Caki2 (cell line): ENCODE data around the gene GPR152. TPM values are rescaled to one million over a fixed set of nuclear protein-coding genes. Genes with fewer than 3 reads are reported as not detected.

ENCODE experiments used
- DNase-seq: peaks from one replicate; pipeline ENCODE4 v3.0.0-alpha.2; 2015; ENCODE audit warnings: low read depth
- in situ Hi-C: cut with HindIII; loops from 2 replicates; pipeline ENCODE4 v1.10.0; 2016; ENCODE audit warnings: low sequenced_read_pairs, low pct_unique_long_range_greater_than_20kb, mixed read lengths
- total RNA-seq: library from RNA; depleted of rRNA; stranded (reverse); fragments of >200 nt; shearing (Covaris generic); gene quantifications from 2 replicates; pipeline ENCODE4 v1.2.3, GENCODE V29; 2014; ENCODE audit warnings: low replicate concordance

Gene GPR152
- total RNA-seq, 1 experiment from 2014 or later: not detected

DNA sequence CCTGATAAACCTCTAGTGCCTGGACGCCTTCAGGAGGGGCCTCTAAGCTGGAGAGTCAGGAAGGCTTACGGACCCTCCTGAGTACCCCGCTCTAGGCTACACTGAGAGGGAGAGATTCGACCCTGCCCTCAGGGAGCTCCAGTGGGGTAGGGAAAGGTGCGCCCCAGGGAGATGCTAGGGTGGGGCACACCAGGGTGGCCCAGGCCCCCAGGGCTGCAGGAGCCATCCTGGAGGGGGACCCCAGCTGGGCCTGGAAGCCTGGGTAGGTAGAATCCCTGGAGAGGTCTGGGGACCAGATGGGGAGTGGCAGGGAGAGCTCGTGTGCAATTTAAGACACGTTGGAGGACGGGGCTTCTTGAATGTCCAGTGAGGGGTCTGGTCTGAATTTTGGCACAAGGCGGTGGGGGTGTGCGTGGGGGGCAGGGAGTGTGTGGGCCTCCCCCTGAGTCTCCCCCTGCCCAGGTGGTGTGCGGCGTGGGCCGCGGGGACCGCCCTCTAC lies 32.3 kb downstream of the GPR152 start:
- in situ Hi-C loops: no loop called here
- DNase-seq: no peak

DNA sequence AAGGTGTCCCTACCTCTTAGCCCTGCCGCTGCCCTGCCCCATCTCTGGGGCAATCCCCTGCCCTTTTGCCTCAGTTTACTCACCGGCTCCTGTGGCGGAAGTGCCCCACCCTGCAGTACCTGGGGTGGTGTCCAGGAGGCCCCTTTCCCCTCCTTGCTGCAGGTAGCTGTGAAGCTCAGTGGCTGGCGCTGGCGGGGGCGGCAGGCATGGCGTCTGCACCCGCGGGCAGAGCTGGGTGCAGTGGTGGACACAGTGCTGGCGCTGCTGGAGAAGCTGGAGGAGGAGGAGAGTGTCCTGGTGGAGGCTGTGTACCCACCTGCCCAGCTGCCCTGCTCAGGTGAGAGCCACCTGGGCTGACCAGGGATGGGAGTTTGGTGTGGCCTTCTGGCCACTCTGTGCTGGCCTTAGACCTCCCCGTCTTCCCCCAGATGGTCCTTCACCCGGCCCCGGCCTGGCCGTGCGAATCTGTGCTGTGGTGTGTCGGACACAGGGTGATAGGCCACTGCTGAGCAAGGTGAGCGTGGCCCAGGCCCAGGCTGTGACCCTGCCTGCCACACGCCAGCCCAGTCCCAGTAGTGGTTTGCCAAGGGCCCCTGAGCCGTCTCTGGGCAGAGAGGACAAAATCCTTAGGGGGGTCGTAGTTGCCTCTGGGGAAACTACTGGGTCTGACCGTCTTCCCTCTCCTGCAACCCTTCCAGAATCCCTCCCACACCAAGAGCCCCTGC lies 33.0 kb downstream of the GPR152 start:
- in situ Hi-C loops: no loop called here
- DNase-seq: no peak

DNA sequence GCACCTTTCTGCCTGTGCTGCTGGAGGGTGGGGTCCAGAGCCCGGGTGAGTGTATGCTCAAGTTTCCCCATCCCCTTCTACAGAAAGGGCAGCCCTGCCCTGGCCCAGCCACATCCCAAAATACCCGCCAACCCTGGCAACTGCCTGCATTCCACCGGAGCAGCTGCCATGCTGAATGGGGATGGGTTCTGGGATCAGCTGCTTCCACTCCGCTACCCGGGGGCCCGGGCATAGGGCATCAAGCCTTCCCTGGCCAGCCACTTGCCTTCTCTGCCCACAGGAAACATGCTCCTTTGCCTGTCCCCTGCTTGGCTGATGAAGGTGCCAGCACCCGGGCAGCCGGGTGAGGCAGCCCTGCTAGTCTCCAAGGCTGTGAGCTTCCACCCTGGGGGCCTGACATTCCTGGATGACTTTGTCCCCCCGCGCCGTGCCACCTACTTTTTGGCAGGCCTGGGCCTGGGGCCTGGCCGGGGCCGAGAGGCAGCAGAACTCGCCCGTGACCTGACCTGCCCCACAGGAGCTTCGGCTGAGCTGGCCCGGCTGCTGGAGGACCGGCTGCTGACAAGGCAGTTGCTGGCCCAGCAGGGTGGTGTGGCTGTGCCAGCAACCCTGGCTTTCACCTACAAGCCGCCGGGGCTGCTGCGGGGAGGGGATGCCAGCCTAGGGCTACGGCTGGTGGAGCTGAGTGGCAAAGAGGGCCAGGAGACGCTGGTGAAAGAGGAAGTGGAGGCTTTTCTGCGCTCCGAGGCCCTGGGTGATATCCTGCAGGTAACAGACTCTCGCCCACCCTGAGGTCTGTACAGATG lies 33.9 kb downstream of the GPR152 start:
- in situ Hi-C loops: no loop called here
- no peak for DNase-seq

DNA sequence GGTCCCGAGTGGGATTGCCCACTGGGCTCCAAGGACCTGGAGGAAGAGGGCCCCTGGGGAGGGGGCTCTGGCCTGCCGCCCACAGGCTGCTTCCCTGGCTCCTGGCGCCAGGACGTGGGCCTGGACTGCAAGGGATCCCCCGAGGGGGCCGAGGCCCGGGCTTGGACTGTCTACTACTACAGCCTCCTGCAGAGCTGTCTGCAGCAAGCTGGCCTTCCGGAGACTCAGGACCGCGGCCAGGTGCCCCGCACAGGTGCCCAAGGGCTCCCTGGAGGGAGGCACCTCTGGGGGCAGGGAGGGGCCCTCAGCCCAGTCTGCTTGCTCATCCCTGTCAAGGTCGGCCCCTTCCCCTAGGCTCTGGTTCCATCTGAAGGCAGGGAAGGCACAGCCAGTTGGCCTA lies 35.1 kb downstream of the GPR152 start:
- in situ Hi-C loops: no loop called here
- no peak for DNase-seq

DNA sequence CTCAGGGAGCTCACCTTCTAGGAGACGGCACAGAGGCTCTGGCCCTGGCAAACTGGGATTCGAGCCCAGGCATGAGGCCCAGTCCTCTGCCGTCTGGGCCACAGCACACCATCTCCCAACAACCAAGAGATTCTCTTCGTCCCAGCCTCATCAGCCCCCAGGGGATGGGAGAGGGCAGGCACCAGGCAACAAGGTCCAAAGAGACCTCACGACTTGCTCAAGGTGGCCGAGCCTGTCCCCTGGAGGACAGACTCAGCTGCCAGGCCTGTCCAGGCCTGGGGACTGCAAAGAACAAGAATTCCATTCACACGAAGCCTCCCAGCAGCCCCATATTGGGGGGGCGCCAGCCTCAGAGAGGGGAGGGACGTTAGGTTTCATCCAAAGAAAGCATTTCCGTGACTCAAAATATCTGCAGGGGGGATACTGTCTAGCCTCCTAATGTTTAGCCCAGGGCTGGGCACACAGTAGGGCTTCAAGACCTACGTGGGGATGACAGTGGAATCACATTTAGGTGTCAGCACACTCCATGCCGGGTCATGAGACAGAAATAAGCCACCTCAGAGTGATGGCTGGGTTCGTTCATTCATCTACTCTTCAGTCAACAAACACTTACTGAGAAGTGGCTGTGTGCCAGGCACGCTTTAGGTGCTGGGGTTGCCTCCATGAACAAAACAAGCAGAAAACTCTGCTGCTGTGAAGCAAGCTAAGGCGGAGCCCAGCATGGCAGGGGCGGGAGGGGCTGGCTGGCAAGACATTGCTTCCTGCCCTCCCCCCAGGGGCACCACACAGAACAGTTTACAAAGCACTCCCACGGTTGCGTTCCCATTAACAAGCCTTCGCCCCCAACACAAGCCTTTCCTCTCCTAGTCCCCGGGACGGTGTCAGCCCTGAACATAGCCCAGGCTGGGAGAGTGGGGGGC lies 35.9 kb downstream of the GPR152 start:
- peak; percentile 30 for DNase-seq
- in situ Hi-C loops: no loop called here

DNA sequence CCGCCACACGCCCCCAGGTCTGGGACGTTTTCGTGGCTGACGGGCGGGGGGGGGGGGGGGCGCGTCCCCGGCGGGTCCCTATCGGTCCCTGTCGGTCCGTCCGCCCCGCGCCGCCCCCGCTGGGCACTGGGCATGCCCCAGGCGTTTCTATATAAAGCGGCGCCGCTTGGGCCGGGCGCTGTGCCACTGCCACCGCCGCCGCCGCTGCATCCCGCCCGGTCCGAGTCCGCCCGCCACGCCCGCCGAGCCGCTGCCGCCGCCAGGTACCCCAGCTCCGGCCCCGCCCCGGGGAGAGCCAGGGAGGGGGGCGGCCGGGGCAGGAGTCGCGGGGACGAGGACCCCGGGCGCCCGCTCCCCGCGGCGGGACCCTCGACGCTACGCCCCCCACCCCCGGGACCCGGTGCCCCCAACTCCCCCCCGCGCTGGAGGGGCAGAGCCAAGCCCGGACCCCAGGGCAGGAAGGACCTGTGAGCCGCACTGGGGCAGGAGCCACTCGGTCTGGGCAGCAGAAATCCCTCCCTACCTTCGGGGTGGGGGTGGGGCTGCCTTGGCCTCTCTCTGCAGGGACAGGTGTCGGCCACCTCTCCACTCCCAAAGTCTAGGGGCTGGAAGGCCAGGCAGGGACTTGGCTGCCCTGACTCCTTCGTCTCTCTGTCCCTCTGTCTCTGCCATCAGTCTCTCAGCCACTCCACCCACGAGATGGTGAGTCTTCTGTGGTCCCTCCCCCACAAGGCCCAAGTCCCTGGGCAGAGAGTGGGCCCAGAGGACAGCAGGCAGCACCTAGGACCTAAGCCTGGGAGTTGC lies 36.8 kb downstream of the GPR152 start, which contains the start of gene CARNS1:
Gene CARNS1 (plus strand): TSS at position 178 of the 804 bp plus-strand sequence. CDS start 522 bp downstream, at position 700.
- no peak for DNase-seq
- in situ Hi-C loops: no loop called here

DNA sequence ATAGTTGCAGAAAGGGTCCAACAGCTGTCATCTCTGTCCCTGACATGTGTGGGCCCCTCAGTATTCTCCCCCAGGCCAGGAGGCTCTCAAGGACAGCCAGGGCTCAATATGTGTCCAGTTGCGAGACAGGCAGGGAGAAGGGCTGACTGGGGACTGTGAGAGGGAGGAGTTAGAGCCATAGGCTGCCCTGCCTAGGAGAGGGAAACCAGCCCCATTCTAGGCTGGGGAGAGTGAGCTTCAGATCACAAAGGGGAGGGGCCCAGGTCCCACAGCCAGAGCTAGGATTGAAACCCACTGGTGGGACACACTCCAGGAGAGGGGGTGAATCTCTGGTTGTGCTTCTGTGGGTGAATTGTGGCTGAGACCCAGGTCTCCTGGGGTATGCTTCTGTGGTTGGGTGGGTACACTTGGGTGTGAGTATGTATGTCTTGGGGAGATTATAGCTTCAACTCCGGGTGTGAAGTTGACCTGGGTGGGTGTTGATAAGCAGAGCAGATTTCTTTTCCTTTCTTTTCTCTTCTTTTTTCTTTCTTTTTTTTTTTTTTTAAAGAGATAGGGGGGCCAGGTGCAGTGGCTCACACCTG lies 39.2 kb downstream of the GPR152 start:
- DNase-seq: no peak
- in situ Hi-C loops: no loop called here

DNA sequence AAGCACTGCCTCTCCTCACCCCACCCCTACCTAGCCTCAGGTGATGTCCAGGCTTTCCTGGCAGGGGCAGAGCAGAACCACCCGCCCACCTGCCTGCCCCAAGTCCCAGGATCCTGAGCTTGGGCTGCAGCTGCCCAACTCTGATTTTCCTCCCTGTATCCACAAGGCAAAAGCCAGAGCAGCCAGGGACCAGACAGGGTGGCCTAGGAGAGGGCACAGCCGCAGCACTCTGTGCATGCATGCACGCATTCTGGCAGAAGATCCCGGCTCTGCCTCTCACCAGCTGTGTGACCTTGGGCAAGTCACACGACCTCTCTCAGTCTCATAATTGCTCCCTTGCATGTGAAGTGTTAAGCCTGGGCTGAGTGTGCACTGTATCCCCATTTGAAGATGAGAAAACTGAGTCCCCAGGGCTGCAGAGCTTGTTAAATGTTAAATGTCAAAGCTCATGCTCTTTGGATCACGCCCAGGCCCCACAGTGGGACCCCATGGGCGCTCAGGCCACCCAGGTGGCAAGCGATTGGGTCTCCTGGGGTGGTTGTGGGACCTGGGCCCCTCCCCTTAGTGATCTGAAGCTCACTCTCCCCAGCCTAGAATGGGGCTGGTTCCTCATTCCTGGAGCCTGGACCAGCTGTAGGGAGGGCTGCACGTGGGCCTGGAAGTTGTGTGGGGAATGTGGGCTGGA lies 39.9 kb downstream of the GPR152 start:
- in situ Hi-C loops: no loop called here
- no peak for DNase-seq

DNA sequence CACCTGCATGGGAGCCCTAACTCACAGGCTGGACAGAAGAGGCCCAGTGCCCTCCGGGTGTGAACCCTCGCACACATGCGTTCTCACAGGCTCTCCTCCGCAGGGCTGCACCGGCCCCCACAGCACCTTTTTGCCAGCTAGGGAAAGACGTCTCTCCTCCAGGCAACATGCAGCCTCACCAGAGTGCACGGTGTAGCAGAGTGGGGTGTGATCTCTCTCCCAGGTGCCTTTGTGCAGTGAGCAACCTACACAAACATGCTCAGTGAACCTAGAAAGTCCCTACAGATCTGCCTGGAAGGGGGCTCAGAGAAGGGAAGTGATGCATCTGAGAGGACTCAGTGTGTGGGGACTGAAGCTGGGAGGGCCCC lies 40.8 kb downstream of the GPR152 start:
- in situ Hi-C loops: no loop called here

DNA sequence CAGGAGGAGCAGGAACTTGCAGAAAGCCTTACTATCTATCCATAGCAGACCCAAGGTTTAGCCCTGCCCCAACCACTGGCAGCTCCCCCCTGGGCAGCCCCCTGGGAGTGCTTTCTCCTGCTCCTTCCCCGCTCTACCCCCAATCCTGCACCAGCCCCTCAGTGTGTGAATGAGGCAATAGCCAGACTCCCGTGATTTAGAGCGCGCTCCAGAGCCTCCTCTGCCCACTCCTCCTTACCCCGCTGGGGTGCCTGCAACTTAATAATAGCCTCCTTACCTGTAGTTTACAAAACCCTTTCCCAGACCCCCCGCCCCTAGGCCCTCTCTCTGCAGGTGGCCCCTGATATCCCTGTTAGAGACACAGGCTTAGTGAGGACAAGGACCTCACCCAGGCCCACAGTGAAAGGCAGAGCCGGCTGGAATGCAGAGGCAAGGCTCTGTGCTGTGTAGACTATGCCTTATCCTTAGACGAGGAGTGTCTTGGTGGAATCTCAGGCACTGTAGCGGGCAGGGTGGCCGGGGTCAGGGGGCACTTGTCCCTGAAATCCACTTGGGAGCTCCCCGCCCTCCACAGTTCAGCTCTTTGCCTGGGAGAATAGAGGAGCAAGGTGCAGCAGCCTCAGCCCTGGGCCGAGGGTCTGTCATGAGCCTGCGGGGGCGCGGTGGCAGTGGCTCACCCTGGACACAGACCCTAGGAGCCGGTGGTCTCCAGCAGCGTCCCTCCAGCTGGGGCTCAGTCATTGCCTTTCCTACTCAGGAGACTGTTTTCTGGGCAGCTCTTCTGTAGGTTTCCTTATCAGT lies 41.3 kb downstream of the GPR152 start:
- DNase-seq: no peak
- in situ Hi-C loops: no loop called here

More for the DNA sequence above, 40.8 kb downstream of the GPR152 start:
- no peak for DNase-seq

DNA sequence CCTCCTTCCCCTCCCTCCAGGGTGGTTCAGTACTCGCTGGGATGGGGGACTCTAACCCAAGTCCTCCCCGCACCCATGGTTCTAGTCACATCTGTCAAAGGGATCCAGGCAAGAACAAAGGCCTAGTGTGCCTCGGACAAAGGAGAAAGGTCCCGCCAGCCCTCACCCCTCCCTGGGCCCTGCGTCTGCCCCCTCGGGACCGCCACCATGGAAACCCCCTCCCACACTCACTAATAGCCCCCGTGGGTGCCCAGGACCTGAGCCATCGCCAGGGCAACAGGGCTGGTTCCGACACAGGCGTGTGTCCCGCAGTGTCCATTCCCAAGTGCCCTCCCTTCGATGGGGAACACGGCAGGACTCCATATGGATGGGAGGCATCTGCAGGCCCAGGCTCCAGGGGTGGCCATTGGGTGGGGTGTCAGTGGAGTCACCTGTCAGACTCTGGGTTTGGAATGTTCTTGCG lies 42.1 kb downstream of the GPR152 start:
- no peak for DNase-seq
- in situ Hi-C loops: no loop called here

DNA sequence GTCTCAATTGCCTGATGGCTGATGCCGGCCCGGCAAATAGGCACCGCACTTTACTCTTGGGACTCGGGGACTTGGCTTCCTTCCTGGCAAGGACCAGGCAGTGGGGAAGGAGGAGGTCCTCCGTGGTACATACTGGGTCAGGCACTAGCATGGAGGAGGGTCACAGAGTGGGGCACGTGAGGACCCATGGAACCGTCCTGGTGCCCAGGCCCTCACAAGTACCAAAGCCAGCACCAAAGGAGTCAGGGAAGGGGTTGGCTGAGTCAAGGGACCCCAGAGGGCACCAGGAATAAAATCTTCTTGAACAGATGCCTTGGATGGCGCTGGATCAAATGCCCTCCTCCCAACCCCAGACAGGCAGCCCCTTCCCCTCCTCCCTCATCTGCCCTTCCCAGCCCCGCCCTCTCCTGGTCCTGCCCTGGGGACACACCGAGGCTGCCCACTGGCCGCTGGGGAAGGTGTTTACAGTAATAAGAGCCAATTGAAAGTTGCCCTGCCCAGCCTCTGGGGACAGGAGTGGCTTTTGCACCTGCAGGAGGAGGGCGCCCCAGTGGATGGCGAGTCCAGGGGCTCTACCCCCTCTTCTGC lies 42.7 kb downstream of the GPR152 start:
- in situ Hi-C loops: no loop called here
- DNase-seq: no peak

DNA sequence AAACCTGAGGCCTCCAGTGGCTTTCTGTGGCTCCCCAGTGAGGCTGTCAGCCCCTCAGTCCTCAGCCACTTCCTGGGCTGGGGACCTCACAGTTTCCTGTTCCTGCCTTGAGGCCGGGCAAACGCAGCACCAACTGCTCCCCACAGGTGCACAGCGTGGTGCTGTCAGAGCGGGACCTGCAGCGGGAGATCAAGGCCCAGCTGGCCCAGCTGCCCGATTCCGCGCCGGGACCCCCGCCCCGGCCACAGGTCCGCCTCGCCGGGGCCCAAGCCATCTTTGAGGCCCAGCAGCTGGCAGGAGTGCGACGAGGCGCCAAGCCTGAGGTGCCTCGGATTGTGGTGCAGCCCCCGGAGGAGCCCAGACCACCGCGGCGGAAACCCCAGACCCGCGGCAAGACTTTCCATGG lies 43.3 kb downstream of the GPR152 start:
- in situ Hi-C loops: no loop called here

DNA sequence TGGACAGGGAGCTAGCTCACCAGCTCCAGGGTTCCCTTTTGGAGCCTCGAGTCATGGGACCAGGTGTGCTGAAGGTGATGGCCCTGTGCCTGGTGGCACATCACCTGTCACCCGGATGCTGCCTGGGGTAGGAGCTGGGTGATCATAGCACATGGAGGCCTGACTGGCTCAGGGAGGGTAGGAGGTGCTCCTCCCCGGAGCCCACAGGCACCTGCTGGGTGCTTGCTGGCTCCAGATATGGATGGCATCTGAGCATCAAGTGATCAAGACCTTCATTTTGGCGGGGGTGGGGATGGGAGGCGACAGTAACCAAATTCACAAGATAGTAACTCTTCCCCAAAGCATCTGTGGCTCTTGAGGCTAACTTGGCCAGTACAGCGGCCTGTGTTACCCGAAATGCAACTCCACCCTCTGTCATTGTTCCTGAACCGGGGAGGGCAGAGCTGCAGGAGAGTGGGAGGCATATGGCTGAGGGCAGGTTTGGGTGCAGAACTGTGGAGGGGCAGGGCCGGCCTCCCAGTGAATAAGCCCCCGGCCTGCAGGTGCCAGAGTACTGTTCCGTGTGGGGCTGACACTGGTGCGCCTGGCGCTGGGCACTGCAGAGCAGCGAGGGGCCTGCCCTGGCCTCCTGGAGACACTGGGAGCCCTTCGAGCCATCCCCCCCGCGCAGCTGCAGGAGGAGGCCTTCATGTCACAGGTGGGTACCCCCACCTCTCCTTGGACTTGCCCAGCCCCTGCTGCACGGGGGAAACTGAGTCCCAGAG lies 43.9 kb downstream of the GPR152 start:
- no peak for DNase-seq
- in situ Hi-C loops: no loop called here

More for the DNA sequence above, 43.3 kb downstream of the GPR152 start:
- DNase-seq: no peak

DNA sequence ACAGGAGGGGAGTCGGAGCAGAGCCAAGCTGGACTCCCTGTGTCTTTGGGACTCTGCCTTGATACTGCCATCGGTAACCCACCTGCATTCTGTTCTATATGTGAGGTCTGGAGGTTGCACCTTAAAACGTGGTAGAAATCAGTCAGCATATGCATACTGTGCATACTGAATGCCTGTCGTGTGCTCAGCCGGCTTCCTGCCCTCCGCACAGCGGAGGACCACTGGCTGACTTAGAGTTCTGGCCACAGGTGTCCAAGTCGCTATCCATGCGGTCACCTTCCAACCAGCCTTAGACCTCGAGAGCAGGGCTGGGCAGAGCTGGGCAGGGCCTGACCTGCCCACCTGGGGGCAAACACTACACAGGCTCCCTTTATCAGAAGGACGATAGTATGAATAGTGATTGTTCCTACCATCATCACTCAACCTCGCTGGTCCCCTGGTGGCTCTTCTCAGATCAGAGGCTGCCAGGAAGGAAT lies 44.8 kb downstream of the GPR152 start:
- in situ Hi-C loops: no loop called here
- DNase-seq: no peak
